ENCODE measurements around the gene CTDSPL. TPM values are rescaled to one million over a fixed set of nuclear protein-coding genes. Genes with fewer than 3 reads are reported as not detected.

CTDSPL gene
- total and polyA plus RNA-seq, 10 of the 15 experiments (the other 5 are each of a cell fraction or from before 2014, with no cell fraction given) = 0.05 to 0.51 (median 0.18) TPM; not detected in 6

DNA sequence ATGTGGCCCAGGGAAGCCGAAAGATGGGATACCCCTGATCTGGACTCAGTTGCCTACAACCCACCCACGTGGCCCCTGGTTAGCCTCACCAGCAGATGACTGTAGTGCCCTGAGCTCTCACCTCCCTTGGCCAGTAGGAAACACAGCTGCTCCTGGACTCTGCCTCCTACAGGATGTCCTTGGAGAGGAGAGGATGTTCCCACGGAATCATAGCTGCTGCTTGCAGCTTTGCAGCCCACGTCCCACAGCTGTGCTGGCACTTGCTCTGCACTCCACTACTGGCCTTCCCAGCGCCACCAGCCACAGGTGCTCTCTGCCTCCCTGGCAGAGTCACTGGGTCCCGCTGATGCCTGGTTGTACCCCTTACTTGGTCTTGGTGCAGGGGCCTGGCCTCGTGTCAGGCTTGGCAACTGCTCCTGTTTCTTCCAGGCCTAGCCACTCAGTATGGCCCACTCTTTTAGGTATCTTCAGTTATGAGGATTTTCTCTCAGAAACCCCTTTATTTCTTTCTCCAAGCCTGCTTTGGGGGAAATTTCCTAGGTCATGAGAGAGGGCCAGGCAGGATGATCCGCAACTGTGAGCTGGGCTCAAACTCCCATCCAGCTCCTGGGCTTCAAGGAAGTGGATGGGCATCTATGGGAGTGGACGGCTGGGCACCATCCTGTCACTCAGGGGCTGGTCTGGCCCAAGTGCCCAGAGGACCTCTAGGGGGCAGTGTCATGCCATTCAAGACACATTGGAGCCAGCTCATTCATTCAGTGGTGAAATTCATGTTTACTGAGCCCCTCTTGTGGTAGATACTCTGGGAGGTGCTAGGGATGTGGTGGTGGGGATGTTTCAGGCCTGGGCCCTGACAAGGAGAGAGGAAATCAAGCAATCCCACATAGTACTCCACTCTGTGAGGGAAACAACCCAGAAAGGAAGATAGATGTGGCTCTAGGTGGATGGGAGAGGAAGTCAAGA is 112.7 kb downstream of the CTDSPL start:
- ATAC-seq = peak; percentile 99
- peak; percentile 13 for FAIRE-seq
- BruUV-seq (replicated peaks) = no TSS peak
- POLR2A ChIA-PET = no interaction called here
- no peak overlapping the region for H3K4me3 ChIP-seq
- in situ Hi-C loops (cut with MboI) (no loop called here), intact Hi-C loops (cut with micrococcal nuclease; ENCODE audit: unreplicated experiment) (loop anchor here (1.0 to 10.0 kb wide), 3 partner anchors 22 to 320 kb away; no protein-coding TSS in a partner anchor)
- H3K36me3 ChIP-seq (ENCODE audit: control insufficient read depth in 2 of 2, insufficient read depth in 2 of 2, low read length in 1 of 2) = no peaks in the 10 kb centered on the region
- no peak overlapping the region for H3K27ac ChIP-seq (ENCODE audit: control insufficient read depth, insufficient read depth)
- 27% methylated on average over 9 of the region's 9 CpGs for WGBS (ENCODE audit: insufficient coverage, insufficient replicate concordance, low lambda C conversion rate, missing lambda C conversion rate)
- no peaks in the 10 kb centered on the region for H4K20me1 ChIP-seq (ENCODE audit: control insufficient read depth, insufficient read depth)
- no peak for DNase-seq (ENCODE audit: low read depth, low spot score)
- H3K27me3 ChIP-seq (replicated peaks in 1 of 2; ENCODE audit: control insufficient read depth in 2 of 2, insufficient read depth in 2 of 2, low read length in 1 of 2) = no peaks in the 10 kb centered on the region
- RAD21 ChIA-PET (ENCODE audit: unreplicated experiment) = interaction anchor here (1.0 to 2.7 kb wide), 7 partner anchors 8 to 506 kb away, joined by 4 to 9 read pairs (median 5); partner anchors contain the start of gene SLC22A14
- CTCF ChIA-PET = interaction anchor here (0.6 to 3.4 kb wide), 37 partner anchors 9 to 682 kb away, joined by 3 to 25 read pairs (median 4); partner anchors contain the start of genes DLEC1, SLC22A14 and XYLB
- no peaks in the 10 kb centered on the region for H3K79me2 ChIP-seq (ENCODE audit: control insufficient read depth, insufficient read depth, low read length)
- no peaks in the 10 kb centered on the region for H3K4me1 ChIP-seq (ENCODE audit: control insufficient read depth, insufficient read depth, low read length)
- H3K9ac ChIP-seq (ENCODE audit: control insufficient read depth, insufficient read depth, low read length) = no peak overlapping the region
- H3K4me2 ChIP-seq (ENCODE audit: control insufficient read depth, insufficient read depth) = no peak overlapping the region
- no peaks in the 10 kb centered on the region for H3K9me3 ChIP-seq (replicated peaks; ENCODE audit: control insufficient read depth, insufficient read depth, low read length)
- SMC1A ChIA-PET (ENCODE audit: uncharacterized antibody, unreplicated experiment) = interaction anchor here (0.6 to 1.6 kb wide), 16 partner anchors 10 to 544 kb away, joined by 3 to 10 read pairs (median 3); partner anchors contain the start of gene ACAA1
- H2AFZ ChIP-seq (ENCODE audit: control insufficient read depth, low read depth, low read length) = no peak overlapping the region
- TF ChIP-seq REST (IDR thresholded peaks at IDR 0.05; ENCODE audit: low read depth, low read length) = no peak
- no peak for TF ChIP-seq SIX5 (IDR thresholded peaks at IDR 0.05; ENCODE audit: low read depth, low read length, severe bottlenecking)
- no peak for TF ChIP-seq KDM1A (IDR thresholded peaks at IDR 0.05; ENCODE audit: borderline replicate concordance)
- TF ChIP-seq ESRRA (IDR thresholded peaks at IDR 0.05; ENCODE audit: low read length) = no peak
- no peak for TF ChIP-seq JUNB (IDR thresholded peaks at IDR 0.05)
- TF ChIP-seq MEF2B (IDR thresholded peaks at IDR 0.05; ENCODE audit: partially characterized antibody, poor library complexity, severe bottlenecking) = no peak
- TF ChIP-seq RAD51 (IDR thresholded peaks at IDR 0.05) = no peak
- TF ChIP-seq SIN3A (IDR thresholded peaks at IDR 0.05; ENCODE audit: low read depth, low read length) = no peak
- TF ChIP-seq RAD21 (IDR thresholded peaks at IDR 0.05; ENCODE audit: insufficient read depth, low read depth, low read length) = peak; percentile 69
- no peak for TF ChIP-seq ZBED1 (IDR thresholded peaks at IDR 0.05; ENCODE audit: borderline replicate concordance)
- no peak for TF ChIP-seq BACH1 (IDR thresholded peaks at IDR 0.05; ENCODE audit: borderline replicate concordance)
- TF ChIP-seq, protein P1, sequence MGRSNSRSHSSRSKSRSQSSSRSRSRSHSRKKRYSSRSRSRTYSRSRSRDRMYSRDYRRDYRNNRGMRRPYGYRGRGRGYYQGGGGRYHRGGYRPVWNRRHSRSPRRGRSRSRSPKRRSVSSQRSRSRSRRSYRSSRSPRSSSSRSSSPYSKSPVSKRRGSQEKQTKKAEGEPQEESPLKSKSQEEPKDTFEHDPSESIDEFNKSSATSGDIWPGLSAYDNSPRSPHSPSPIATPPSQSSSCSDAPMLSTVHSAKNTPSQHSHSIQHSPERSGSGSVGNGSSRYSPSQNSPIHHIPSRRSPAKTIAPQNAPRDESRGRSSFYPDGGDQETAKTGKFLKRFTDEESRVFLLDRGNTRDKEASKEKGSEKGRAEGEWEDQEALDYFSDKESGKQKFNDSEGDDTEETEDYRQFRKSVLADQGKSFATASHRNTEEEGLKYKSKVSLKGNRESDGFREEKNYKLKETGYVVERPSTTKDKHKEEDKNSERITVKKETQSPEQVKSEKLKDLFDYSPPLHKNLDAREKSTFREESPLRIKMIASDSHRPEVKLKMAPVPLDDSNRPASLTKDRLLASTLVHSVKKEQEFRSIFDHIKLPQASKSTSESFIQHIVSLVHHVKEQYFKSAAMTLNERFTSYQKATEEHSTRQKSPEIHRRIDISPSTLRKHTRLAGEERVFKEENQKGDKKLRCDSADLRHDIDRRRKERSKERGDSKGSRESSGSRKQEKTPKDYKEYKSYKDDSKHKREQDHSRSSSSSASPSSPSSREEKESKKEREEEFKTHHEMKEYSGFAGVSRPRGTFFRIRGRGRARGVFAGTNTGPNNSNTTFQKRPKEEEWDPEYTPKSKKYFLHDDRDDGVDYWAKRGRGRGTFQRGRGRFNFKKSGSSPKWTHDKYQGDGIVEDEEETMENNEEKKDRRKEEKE (IDR thresholded peaks at IDR 0.05) = no peak
- no peak for TF ChIP-seq DPF2 (IDR thresholded peaks at IDR 0.05)
- TF ChIP-seq, protein P2, sequence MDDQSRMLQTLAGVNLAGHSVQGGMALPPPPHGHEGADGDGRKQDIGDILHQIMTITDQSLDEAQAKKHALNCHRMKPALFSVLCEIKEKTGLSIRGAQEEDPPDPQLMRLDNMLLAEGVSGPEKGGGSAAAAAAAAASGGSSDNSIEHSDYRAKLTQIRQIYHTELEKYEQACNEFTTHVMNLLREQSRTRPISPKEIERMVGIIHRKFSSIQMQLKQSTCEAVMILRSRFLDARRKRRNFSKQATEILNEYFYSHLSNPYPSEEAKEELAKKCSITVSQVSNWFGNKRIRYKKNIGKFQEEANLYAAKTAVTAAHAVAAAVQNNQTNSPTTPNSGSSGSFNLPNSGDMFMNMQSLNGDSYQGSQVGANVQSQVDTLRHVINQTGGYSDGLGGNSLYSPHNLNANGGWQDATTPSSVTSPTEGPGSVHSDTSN (IDR thresholded peaks at IDR 0.05; ENCODE audit: insufficient replicate concordance, low read depth, low read length) = peak; percentile 80
- TF ChIP-seq NFIC (IDR thresholded peaks at IDR 0.05; ENCODE audit: low read depth, low read length) = no peak
- no peak for TF ChIP-seq ZZZ3 (IDR thresholded peaks at IDR 0.05; ENCODE audit: control insufficient read depth, insufficient read length, low read depth)

Measured in GM12878 (cell line).